K562 (cell line): ENCODE measurements around the gene UNC119B. TPM values are rescaled to one million over a fixed set of nuclear protein-coding genes. Genes with fewer than 3 reads are reported as not detected.

ENCODE experiments used
- ADNP ChIP-seq: fragments of 200-800 bp; sonication (Bioruptor generic); IDR thresholded peaks from 2 replicates; pipeline ENCODE4 v1.6.1; 2016; ENCODE audit warnings: missing genetic modification characterization, missing compliant biosample characterization
- CREB5 ChIP-seq: fragments of 250-450 bp; sonication (Bioruptor Pico); IDR thresholded peaks from 2 replicates; pipeline ENCODE4 v1.5.0; 2020; ENCODE audit warnings: mild to moderate bottlenecking
- E2F5 ChIP-seq: sonication (generic); formaldehyde crosslinking; IDR thresholded peaks from 2 replicates; pipeline ENCODE4 v1.8.0; 2022; ENCODE audit warnings: mild to moderate bottlenecking, missing genetic modification reagents
- E2F8 ChIP-seq: fragments of 450-650 bp; IDR thresholded peaks from 2 replicates; pipeline ENCODE4 v1.7.1; 2018; ENCODE audit warnings: mild to moderate bottlenecking, low read depth; ENCODE audit not compliant: partially characterized antibody
- ETV1 ChIP-seq: fragments of 450-650 bp; conservative IDR thresholded peaks from 2 replicates; pipeline ENCODE4 v1.6.1; 2016; ENCODE audit warnings: missing genetic modification characterization, control low read depth, low read depth, missing compliant biosample characterization
- GABPA ChIP-seq: fragments of 200-800 bp; sonication (Bioruptor generic); conservative IDR thresholded peaks from 2 replicates; pipeline ENCODE4 v1.6.1; 2016; ENCODE audit warnings: low read depth, missing genetic modification characterization, missing compliant biosample characterization
- GABPB1 ChIP-seq: sonication (generic); formaldehyde crosslinking; IDR thresholded peaks from 2 replicates; pipeline ENCODE4 v1.8.0; 2022; ENCODE audit warnings: mild to moderate bottlenecking, missing genetic modification reagents
- GTF2F1 ChIP-seq: IDR thresholded peaks from 2 replicates; pipeline ENCODE4 v1.6.1; 2011; ENCODE audit warnings: low read depth, low read length, improper control_type of control experiment
- HDAC8 ChIP-seq: fragments of 450-650 bp; IDR thresholded peaks from 2 replicates; pipeline ENCODE4 v1.6.1; 2016; ENCODE audit warnings: mild to moderate bottlenecking, missing genetic modification characterization, moderate library complexity, missing compliant biosample characterization
- HNRNPUL1 ChIP-seq: fragments of 200-400 bp; formaldehyde crosslinking; IDR thresholded peaks from 2 replicates; pipeline ENCODE4 v1.6.1; 2017; ENCODE audit warnings: low read length
- KLF10 ChIP-seq: fragments of 250-450 bp; sonication (Bioruptor Pico); IDR thresholded peaks from 2 replicates; pipeline ENCODE4 v1.6.1; 2021; ENCODE audit warnings: matching md5 sums
- KLF13 ChIP-seq: fragments of 450-650 bp; IDR thresholded peaks from 2 replicates; pipeline ENCODE4 v1.6.1; 2016; ENCODE audit warnings: missing genetic modification characterization, low read depth, mild to moderate bottlenecking, missing compliant biosample characterization, moderate library complexity, borderline replicate concordance
- L3MBTL2 ChIP-seq: fragments of 450-650 bp; IDR thresholded peaks from 2 replicates; pipeline ENCODE4 v1.6.1; 2016; ENCODE audit warnings: mild to moderate bottlenecking, moderate library complexity
- MED1 ChIP-seq: sonication (generic); formaldehyde crosslinking; IDR thresholded peaks from 2 replicates; pipeline ENCODE4 v1.8.1; 2023; ENCODE audit warnings: missing genetic modification reagents, borderline replicate concordance
- PKNOX1 ChIP-seq: fragments of 450-650 bp; IDR thresholded peaks from 2 replicates; pipeline ENCODE4 v1.6.1; 2016
- PURB ChIP-seq: sonication (generic); formaldehyde crosslinking; IDR thresholded peaks from 2 replicates; pipeline ENCODE4 v1.9.0; 2021; ENCODE audit warnings: low read depth, mild to moderate bottlenecking, missing genetic modification reagents
- TBL1XR1 ChIP-seq, 2 experiments: IDR thresholded peaks; 2 replicates each; pipeline ENCODE4 v1.6.1; 2012; ENCODE audit warnings: improper control_type of control experiment in 2 of 2, low read length in 2 of 2, mild to moderate bottlenecking in 1 of 2
- TCF15 ChIP-seq: fragments of 250-450 bp; sonication (Bioruptor Pico); IDR thresholded peaks from 2 replicates; pipeline ENCODE4 v1.8.0; 2022; ENCODE audit warnings: moderate library complexity, mild to moderate bottlenecking, inconsistent platforms
- ZHX1 ChIP-seq: fragments of 150-350 bp; conservative IDR thresholded peaks from 2 replicates; pipeline ENCODE4 v1.6.1; 2014; ENCODE audit warnings: low read length
- ZNF121 ChIP-seq: sonication (generic); formaldehyde crosslinking; conservative IDR thresholded peaks from 2 replicates; pipeline ENCODE4 v1.8.0; 2022; ENCODE audit warnings: missing genetic modification reagents
- polyA plus RNA-seq, 8 experiments: library from polyadenylated mRNA; depleted of rRNA in 4 of 8; stranded (reverse) in 5 of 8; unstranded in 3 of 8; fragments of >200 nt; fragmentation: Nextera tagmentation in 2 of 8; fragmentation: Illumina TruSeq in 1 of 8; extraction: Ambion mirVana in 2 of 8; extraction: Trizol in 1 of 8; gene quantifications; 2 replicates each; pipeline versions ENCODE4 v1.2.1 to v1.2.3, GENCODE V29; 2011 to 2014; ENCODE audit warnings: inconsistent platforms in 1 of 8, missing spikeins in 1 of 8
- total RNA-seq, 7 experiments: library from RNA; depleted of rRNA in 6 of 7; stranded (reverse); fragments of >200 nt in 6 of 7; fragmentation: Illumina TruSeq in 2 of 7; extraction: Trizol in 2 of 7; gene quantifications; 2 replicates each; pipeline versions ENCODE4 v1.2.1 to v1.2.3, GENCODE V29; 2011 to 2021; ENCODE audit warnings: low replicate concordance in 1 of 7

The UNC119B gene
- total and polyA plus RNA-seq, 9 of the 15 experiments (the other 6 are each of a cell fraction or from before 2014, with no cell fraction given), result 4.0 to 34.5 (median 15.1) TPM

- no peak for TF ChIP-seq TCF15 (CRISPR knock-in tag)
- no peak for TF ChIP-seq PKNOX1
- no peak for TF ChIP-seq ZHX1
- TF ChIP-seq GTF2F1, result no peak
- TF ChIP-seq ZNF121 (CRISPR knock-in tag), result no peak
- no peak for TF ChIP-seq PURB
- no peak for TF ChIP-seq MED1 (CRISPR knock-in tag)
- no peak for TF ChIP-seq GABPB1 (CRISPR knock-in tag)
- TF ChIP-seq HNRNPUL1, result no peak
- no peak for TF ChIP-seq CREB5 (CRISPR knock-in tag)
- no peak for TF ChIP-seq L3MBTL2
- no peak for TF ChIP-seq TBL1XR1 (IDR thresholded peaks at IDR 0.05; ENCODE audit: low read length in 2 of 2)
- no peak for TF ChIP-seq GABPA
- TF ChIP-seq HDAC8, result no peak
- TF ChIP-seq ETV1 (tag), result no peak
- no peak for TF ChIP-seq E2F8
- no peak for TF ChIP-seq KLF13 (tag)
- TF ChIP-seq E2F5 (CRISPR knock-in tag), result no peak
- no peak for TF ChIP-seq ADNP
- no peak for TF ChIP-seq KLF10 (CRISPR knock-in tag)
Measured at GRCh38 chr12:120686151-120686689, 24.0 kb upstream of the UNC119B start (continued).
